HG02798 (cell line): Measurements from ENCODE around the gene UROC1.

Experiments used
- ATAC-seq: cut with Tn5 transposase; IDR thresholded peaks from one replicate; pipeline ENCODE4 v1.9.1; 2021; ENCODE audit warnings: mild to moderate bottlenecking; ENCODE audit not compliant: unreplicated experiment, poor library complexity

Gene UROC1

GRCh38 chr3:126433496-126434263 is 83.9 kb downstream of the UROC1 start:
- ATAC-seq, result no peak

GRCh38 chr3:126433105-126433430 is 84.5 kb downstream of the UROC1 start:
- ATAC-seq, result no peak

GRCh38 chr3:126432361-126433104 is 85.0 kb downstream of the UROC1 start:
- ATAC-seq, result no peak
